ENCODE measurements around the gene KCTD4.
A peak's percentile ranks its signal among the peaks of the same experiment; 100 is the strongest.
"Not testable (repeated sequence)": the region's sequence is repeated elsewhere in the genome, so short reads cannot be mapped to it uniquely, and the experiment has no call there.

KCTD4 gene

DNA sequence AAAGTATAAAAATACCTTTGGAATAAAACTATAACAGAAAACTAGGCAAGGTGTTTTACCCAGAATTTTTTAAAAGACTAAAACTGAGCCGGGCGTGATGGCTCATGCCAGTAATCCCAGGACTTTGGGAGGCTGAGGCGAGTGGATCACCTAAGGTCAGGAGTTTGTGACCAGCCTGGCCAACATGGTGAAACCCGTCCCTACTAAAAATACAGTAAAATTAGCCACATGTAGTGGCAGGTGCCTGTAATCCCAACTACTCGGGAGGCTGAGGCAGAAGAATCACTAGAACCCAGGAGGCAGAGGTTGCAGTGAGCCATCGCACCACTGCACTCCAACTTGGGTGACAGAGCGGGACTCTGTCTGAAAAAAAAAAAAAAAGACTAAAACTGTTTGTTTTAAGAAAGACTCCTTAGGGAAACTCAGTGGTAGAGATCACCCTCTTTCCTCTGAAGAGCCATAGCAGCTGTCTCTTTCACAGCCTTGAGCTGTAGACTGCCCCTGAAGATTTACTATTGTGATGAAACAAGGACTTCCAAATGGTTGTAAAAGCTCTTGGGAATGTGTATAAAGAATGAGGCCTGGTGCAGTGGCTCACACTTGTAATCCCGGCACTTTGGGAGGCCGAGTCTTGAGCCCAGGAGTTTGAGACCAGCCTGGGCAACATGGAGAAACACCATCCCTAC is 14.7 kb upstream of the KCTD4 start:
- no peak for FAIRE-seq

GRCh38 chr13:45209229-45209628 is 8.4 kb upstream of the KCTD4 start:
- FAIRE-seq, result no peak

GRCh38 chr13:45208132-45208531 is 7.3 kb upstream of the KCTD4 start:
- FAIRE-seq, result no peak

DNA sequence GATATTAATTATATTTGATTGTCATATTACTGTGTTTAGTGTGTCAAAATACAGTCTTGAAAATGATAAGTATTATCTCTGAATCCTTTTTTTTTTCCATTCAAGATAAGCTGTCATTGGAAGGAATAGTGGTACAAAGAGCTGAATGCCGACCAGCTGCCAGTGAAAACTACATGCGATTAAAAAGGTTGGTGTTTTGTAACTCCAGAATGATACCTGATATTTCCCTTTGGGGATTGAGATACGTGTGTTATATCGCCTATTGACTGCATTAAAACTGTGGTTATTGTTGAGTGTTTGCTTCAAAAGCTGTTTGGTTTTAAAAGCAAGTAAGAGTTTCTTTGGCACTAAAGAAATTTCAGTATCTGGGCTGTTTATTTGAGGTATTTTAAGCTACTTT is 6.5 kb upstream of the KCTD4 start:
- FAIRE-seq, result peak; percentile 73

- FAIRE-seq, result peak; percentile 71
Measured at GRCh38 chr13:45206340-45206739, 5.5 kb upstream of the KCTD4 start.

DNA sequence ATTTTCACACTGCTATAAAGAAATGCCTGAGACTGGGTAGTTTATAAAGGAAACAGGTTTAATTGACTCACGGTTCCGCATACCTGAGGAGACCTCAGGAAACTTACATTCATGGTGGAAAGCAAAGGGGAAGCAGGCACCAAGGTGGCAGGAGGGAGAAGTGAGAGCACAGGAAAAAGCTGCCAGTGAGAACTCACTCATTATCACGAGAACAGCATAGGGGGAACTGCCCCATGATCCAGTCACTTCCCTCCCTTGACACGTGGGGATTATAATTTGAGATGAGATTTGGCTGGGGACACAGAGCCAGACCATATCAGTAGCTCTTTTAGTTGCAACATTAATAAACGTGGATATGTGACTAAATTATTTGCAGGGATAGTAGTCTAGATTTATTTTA is 4.3 kb upstream of the KCTD4 start:
- FAIRE-seq, result no peak

DNA sequence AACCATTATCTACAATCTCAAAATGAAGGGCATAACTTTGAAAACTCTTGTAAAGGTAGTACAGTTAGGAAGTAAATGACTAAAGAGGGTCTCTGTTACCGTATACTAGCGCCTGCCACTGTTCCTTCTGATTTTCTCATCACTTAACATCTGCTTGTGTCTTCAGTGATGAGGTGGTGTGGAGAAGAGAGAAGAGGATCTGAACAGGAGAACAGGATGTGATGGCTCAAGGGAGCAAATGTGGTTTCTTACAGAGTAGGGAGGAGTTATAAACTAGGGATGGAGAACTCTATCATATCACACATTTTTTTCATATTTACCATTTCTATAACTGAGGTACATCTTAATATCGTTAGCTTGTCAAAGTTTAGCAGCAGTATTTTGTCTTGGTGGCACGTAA is 1.1 kb downstream of the KCTD4 start:
- FAIRE-seq, result no peak

- no peak for FAIRE-seq
Measured at GRCh38 chr13:45198924-45199323, 1.9 kb downstream of the KCTD4 start.

- FAIRE-seq, result no peak
Measured at GRCh38 chr13:45198041-45198440, 2.8 kb downstream of the KCTD4 start.

DNA sequence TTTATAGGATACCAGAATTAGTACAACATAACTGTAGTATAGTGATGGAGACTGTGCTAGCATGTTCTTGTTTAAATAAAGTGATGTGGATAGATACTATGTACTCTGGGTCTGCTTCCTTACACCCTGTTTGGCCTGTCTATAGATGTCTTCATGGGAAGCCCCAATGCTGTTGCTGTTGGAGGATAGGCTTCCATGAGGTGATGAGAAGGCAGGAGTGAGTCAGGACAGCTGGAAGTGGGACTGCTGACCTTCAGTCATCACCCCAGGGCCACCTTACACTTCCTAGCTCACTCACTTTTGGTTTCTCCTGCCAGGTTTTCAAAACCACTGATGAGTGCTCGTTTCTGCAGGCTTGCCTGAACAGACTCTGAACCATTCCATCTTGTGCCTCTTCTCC is 4.2 kb downstream of the KCTD4 start:
- FAIRE-seq, result no peak

DNA sequence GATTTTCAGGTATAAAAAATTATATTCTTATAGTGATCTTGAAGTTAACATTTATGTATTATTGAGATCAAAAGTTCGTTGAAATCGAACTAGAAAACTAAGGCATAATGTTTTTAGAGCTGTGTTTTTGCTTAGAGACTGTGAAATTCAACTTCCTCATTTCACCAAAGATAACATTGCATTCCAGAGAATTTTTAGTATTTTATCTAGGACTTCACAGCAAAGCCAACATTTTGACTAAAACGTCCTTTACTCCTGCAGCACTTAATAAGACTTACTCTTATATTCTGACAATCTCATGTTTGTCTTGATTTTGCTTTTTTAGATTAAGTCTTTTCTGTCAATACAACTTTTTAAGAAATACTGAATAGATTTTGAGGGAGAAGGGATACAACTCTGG is 4.7 kb downstream of the KCTD4 start:
- FAIRE-seq, result peak; percentile 85

DNA sequence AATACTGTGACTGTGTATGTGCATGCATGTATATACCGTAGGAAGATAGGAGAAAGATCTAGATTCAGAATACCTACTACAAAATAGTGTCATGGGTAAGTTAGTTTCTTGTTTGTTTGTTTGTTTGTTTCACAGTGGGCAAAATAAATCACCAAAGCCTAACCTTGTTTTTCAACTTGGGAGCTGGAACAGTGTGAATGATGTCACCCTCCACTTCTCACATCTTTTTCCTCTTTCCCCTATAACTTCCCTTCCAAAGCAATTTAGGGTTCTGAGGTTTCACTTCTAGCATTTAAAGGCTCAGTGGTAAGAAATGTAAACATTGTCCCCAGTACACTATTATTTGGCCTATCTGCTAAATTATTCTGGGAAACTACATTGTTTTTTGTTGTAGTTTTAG is 5.4 kb downstream of the KCTD4 start:
- no peak for FAIRE-seq

GRCh38 chr13:45194081-45194939 is 6.5 kb downstream of the KCTD4 start:
- peak; percentile 71 for FAIRE-seq

GRCh38 chr13:45191874-45192273 is 9.0 kb downstream of the KCTD4 start:
- peak; percentile 86 for FAIRE-seq

GRCh38 chr13:45189511-45189910 is 11.3 kb downstream of the KCTD4 start:
- not testable (repeated sequence) for FAIRE-seq

DNA sequence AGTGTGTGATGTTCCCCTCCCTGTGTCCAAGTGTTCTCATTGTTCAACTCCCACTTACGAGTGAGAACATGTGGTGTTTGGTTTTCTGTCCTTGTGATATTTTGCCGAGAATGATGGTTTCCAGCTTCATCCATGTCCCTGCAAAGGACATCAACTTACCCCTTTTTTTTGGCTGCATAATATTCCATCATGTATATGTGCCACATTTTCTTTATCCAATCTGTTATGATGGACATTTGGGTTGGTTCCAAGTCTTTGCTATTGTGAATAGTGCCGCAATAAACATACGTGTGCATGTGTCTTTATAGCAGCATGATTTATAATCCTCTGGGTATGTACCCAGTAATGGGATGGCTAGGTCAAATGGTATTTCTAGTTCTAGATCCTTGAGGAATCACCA is 11.8 kb downstream of the KCTD4 start:
- not testable (repeated sequence) for FAIRE-seq

DNA sequence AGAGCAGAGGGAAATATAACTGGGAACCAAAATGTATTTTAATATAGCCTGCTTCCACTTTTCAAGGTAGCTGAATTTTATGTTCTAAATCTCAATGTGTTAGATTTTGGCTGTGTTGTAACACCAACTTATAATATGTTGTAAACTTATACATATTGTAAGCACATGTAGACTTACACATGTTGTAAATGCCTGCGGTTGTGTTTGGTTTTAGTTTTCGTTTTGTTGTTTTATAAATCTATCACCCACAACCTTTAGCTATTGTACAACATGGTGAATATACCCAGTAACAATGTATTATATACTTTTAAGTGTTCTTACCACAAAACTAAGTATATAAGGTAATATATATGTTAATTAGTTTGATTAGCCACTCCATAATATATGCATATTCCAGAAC is 15.6 kb downstream of the KCTD4 start:
- peak; percentile 30 for FAIRE-seq

DNA sequence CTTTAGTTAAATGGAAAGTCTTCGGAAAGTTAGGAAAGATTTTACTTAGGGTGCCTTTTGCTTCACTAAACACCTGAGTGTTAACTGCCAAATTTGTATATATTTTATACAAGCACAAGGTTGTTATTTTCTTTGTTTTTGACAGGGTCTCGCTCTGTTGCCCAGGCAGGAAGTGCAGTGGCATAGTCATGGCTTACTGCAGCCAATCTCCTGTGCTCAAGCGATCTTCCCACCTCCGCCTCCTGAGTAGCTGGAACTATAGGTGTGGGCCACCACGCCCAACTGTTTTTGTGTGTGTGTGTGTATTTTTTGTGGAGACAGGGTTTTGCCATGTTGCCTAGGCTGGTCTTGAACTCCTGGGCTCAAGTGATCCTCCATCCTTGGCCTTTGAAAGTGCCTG is 16.2 kb downstream of the KCTD4 start:
- FAIRE-seq, result no peak

DNA sequence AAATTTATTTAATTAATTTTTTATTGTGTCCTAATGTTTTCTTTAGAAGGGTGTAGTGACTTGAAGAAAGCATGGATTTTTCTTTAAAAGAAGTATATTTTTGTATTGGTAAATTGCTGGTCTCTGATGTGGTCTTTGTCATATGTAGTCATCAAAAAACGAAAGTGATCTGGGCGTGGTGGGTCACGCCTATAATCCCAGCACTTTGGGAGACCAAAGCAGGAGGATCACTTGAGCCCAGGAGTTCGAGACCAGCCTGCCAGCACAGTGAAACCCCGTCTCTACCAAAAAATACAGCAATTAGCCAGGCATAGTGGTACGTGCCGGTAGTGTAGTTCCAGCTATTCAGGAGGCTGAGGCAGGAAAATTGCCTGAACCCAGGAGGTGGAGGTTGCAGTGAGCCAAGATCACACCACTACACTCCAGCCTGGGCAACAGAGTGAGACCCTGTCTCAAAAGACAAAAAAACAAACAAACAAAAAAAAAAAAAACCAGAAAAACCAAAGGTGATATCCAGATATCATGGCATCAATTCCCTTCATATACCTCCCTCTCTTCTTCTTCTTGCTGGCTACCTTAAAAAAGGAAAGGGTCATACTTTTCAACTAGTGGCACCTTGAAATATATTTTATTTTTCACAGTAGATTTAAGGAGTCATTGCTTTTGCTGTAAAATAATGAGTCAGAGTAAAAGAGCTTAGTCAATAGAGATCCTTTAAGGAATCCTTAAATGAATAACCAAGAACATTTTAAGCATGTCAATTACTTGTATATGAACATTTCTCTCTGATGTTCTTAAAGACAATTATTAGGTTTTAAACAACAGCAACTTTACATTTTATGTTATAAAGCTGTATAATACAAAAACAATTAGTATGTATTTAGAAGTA is 19.9 kb downstream of the KCTD4 start:
- peak; percentile 65 for FAIRE-seq

DNA sequence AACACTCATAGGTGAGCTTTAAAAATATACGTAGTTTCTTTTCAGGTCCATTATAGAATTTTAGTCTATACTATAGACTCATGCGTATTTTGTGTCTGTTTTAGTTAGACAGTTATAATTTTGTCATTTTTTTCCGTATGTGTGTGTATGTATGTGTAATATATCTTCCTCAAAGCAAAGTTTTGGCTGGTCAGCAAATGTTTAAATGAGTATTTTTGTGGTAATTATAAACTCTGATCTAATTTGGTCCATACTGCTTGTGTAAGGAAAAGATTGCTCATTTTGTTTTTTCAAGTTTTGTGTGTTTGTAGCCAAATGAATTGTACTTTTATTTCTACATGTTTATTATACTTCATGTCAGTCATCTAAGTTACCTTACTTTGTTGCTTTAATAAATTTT is 20.5 kb downstream of the KCTD4 start:
- peak; percentile 73 for FAIRE-seq

GRCh38 chr13:45179428-45179827 is 21.4 kb downstream of the KCTD4 start:
- no peak for FAIRE-seq

GRCh38 chr13:45178349-45179162 is 22.3 kb downstream of the KCTD4 start:
- no peak for FAIRE-seq
